ENCODE results near the gene GPR34.
"Not testable (repeated sequence)": the region's sequence is repeated elsewhere in the genome, so short reads cannot be mapped to it uniquely, and the experiment has no call there.

DNA sequence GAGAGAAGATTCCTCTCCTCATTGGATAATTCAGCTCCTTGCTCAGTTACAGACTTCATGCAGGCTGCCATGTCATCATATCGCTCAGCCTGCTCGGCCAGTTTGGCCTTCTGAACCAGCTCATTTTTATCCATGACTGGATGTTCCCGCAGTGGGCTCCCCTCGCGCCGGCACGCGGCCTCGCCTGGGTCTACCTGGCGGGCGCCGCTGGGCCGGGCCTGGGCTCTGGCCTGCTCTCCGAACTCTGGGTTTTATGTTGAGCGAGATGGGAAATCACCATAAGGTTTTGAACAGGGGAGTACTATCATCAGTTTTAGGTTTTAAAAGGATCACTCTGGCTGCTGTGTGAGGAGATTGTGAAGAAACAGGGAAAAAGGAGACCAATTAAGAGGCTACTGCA, 12.4 kb upstream of the GPR34 start:
- TF ChIP-seq POLR2A (IDR thresholded peaks at IDR 0.05; ENCODE audit: low read length); GATA1 (IDR thresholded peaks at IDR 0.05; ENCODE audit: low read depth, low read length): not testable (repeated sequence)

Data from erythroblast (primary cell).